PC-3 (cell line): ENCODE results near the gene EN2. TPM values are rescaled to one million over a fixed set of nuclear protein-coding genes. Genes with fewer than 3 reads are reported as not detected.

Experiments
- ATAC-seq: fragments of 200-7000 bp; cut with Tn5 transposase; 2 replicates; pipeline ENCODE4 v1.9.1; 2020; ENCODE audit warnings: mild to moderate bottlenecking, moderate library complexity
- BruUV-seq: library from RNA; stranded (reverse); fragments of 400-500 nt; replicated peaks from 2 replicates; lab custom pipeline; 2021; lab: Mats Ljungman, UMichigan
- CTCF ChIA-PET: fragments of 300-600 bp; sonication (Branson Sonifier 250); formaldehyde crosslinking; loops from one replicate; lab custom pipeline; 2022; ENCODE audit warnings: antibody characterized with exemption; lab: Charles Lee
- POLR2A ChIA-PET: fragments of 300-600 bp; sonication (Branson Sonifier 250); formaldehyde crosslinking; loops from one replicate; lab custom pipeline; 2022; ENCODE audit warnings: antibody characterized with exemption; ENCODE audit not compliant: unreplicated experiment; lab: Charles Lee
- DNase-seq: peaks from one replicate; pipeline ENCODE4 v3.0.0-alpha.2; 2015
- H2AFZ ChIP-seq: fragments of 300-600 bp; sonication (generic); 2 replicates; pipeline ENCODE4 v1.6.0; 2016; ENCODE audit warnings: antibody characterized with exemption, low read length
- H3F3A ChIP-seq: fragments of 300-600 bp; sonication (generic); one replicate; pipeline ENCODE4 v1.6.0; 2017; ENCODE audit warnings: antibody characterized with exemption, low read length, control low read depth, mild to moderate bottlenecking; ENCODE audit not compliant: unreplicated experiment
- H3K27ac ChIP-seq: fragments of 300-600 bp; sonication (generic); 2 replicates; pipeline ENCODE4 v1.5.1; 2016; ENCODE audit warnings: mild to moderate bottlenecking, low read length
- H3K27me3 ChIP-seq: fragments of 300-600 bp; sonication (generic); 2 replicates; pipeline ENCODE4 v1.6.1; 2016; ENCODE audit warnings: low read length, mixed read lengths
- H3K36me3 ChIP-seq: fragments of 300-600 bp; sonication (generic); 2 replicates; pipeline ENCODE4 v1.6.1; 2016; ENCODE audit warnings: low read depth, mixed run types, low read length, mixed read lengths
- H3K4me1 ChIP-seq: fragments of 300-600 bp; sonication (generic); 2 replicates; pipeline ENCODE4 v1.5.1; 2016; ENCODE audit warnings: low read length; ENCODE audit not compliant: insufficient read depth
- H3K4me2 ChIP-seq: fragments of 300-600 bp; sonication (generic); 2 replicates; pipeline ENCODE4 v1.6.0; 2016; ENCODE audit warnings: low read length
- H3K4me3 ChIP-seq: fragments of 300-600 bp; sonication (generic); 2 replicates; pipeline ENCODE4 v1.5.1; 2016; ENCODE audit warnings: mild to moderate bottlenecking, low read length, mixed read lengths
- H3K79me2 ChIP-seq: fragments of 300-600 bp; sonication (generic); 2 replicates; pipeline ENCODE4 v1.6.1; 2017; ENCODE audit warnings: low read length, mixed read lengths
- H3K9ac ChIP-seq: fragments of 300-600 bp; sonication (generic); 2 replicates; pipeline ENCODE4 v1.6.0; 2016; ENCODE audit warnings: mild to moderate bottlenecking, low read length
- H3K9me2 ChIP-seq: fragments of 300-600 bp; sonication (generic); replicated peaks from 2 replicates; pipeline ENCODE4 v1.6.1; 2016; ENCODE audit warnings: mixed run types, low read length, mixed read lengths
- H3K9me3 ChIP-seq: fragments of 300-600 bp; sonication (generic); 2 replicates; pipeline ENCODE4 v1.6.1; 2016; ENCODE audit warnings: low read length, mixed read lengths
- H4K20me1 ChIP-seq: fragments of 300-600 bp; sonication (generic); 2 replicates; pipeline ENCODE4 v1.6.1; 2016; ENCODE audit warnings: low read length, mixed read lengths
- CTCF ChIP-seq: fragments of 300-600 bp; sonication (generic); conservative IDR thresholded peaks from 2 replicates; pipeline ENCODE4 v1.5.1; 2017; ENCODE audit warnings: antibody characterized with exemption, low read depth, mild to moderate bottlenecking, low read length
- EZH2 ChIP-seq: fragments of 300-600 bp; sonication (generic); IDR thresholded peaks from one replicate; pipeline ENCODE4 v1.6.1; 2017; ENCODE audit warnings: antibody characterized with exemption, mild to moderate bottlenecking, low read length; ENCODE audit not compliant: unreplicated experiment
- EZH2phosphoT487 ChIP-seq: fragments of 300-600 bp; sonication (generic); IDR thresholded peaks from 2 replicates; pipeline ENCODE4 v1.6.1; 2018; ENCODE audit warnings: mild to moderate bottlenecking, antibody characterized with exemption, low read length, borderline replicate concordance
- intact Hi-C: fragments of 100-400 bp; cut with micrococcal nuclease; formaldehyde crosslinking; loops from 2 replicates; pipeline ENCODE4 v1.9.0; 2023
- total RNA-seq: library from RNA; depleted of rRNA; stranded (reverse); fragments of >200 nt; gene quantifications from 2 replicates; pipeline ENCODE4 v1.2.3, GENCODE V29; 2014

EN2 gene
- total RNA-seq, 1 experiment from 2014 or later: 2.3 TPM

- no peak overlapping the region for H3K9ac ChIP-seq
- peaks cover 46% of the 10 kb centered on the region for H3K27me3 ChIP-seq
- no peaks in the 10 kb centered on the region for H3K9me2 ChIP-seq
- no peaks in the 10 kb centered on the region for H4K20me1 ChIP-seq
- ATAC-seq: no peak
- BruUV-seq: no TSS peak
- no peak overlapping the region for H3K4me3 ChIP-seq
- H3F3A ChIP-seq: no peaks in the 10 kb centered on the region
- ChIA-PET CTCF (no interaction called here), POLR2A (no interaction called here)
- H3K4me2 ChIP-seq: no peak overlapping the region
- H2AFZ ChIP-seq: no peak overlapping the region
- DNase-seq: no peak
- H3K9me3 ChIP-seq: no peaks in the 10 kb centered on the region
- TF ChIP-seq EZH2 (no peak), CTCF (no peak), EZH2phosphoT487 (no peak)
- no peaks in the 10 kb centered on the region for H3K36me3 ChIP-seq
- no peaks in the 10 kb centered on the region for H3K4me1 ChIP-seq
- no peak overlapping the region for H3K27ac ChIP-seq
- intact Hi-C loops: no loop called here
- no peaks in the 10 kb centered on the region for H3K79me2 ChIP-seq
These were observed 26.0 kb downstream of the EN2 start for GRCh38 chr7:155483868-155484325.

- DNase-seq (no peak), ATAC-seq (no peak)
- CTCF ChIA-PET: no interaction called here
- no peaks in the 10 kb centered on the region for H3K9me3 ChIP-seq
- H3K27me3 ChIP-seq: peaks cover 51% of the 10 kb centered on the region
- no peak overlapping the region for H3K4me3 ChIP-seq
- POLR2A ChIA-PET: no interaction called here
- no peaks in the 10 kb centered on the region for H4K20me1 ChIP-seq
- no peaks in the 10 kb centered on the region for H3K36me3 ChIP-seq
- no peaks in the 10 kb centered on the region for H3K4me1 ChIP-seq
- H3K79me2 ChIP-seq: no peaks in the 10 kb centered on the region
- intact Hi-C loops: no loop called here
- no peaks in the 10 kb centered on the region for H3K9me2 ChIP-seq
- no peak overlapping the region for H3K4me2 ChIP-seq
- no TSS peak for BruUV-seq
- TF ChIP-seq EZH2phosphoT487 (no peak), EZH2 (no peak), CTCF (no peak)
- no peak overlapping the region for H2AFZ ChIP-seq
- H3K27ac ChIP-seq: no peak overlapping the region
- H3K9ac ChIP-seq: no peak overlapping the region
- no peaks in the 10 kb centered on the region for H3F3A ChIP-seq
These were observed 26.8 kb downstream of the EN2 start for GRCh38 chr7:155484483-155485399.
